HCT116 (cell line): ENCODE measurements around the gene DCAF11. TPM values are rescaled to one million over a fixed set of nuclear protein-coding genes. Genes with fewer than 3 reads are reported as not detected.

Source experiments
- ATAC-seq: fragments of 200-7000 bp; cut with Tn5 transposase; 2 replicates; pipeline ENCODE4 v1.9.1; 2020; ENCODE audit warnings: mild to moderate bottlenecking, moderate library complexity
- BruUV-seq: library from RNA; stranded (reverse); fragments of 400-500 nt; replicated peaks from 2 replicates; lab custom pipeline; 2021; lab: Mats Ljungman, UMichigan
- CTCF ChIA-PET: fragments of 300-600 bp; sonication (Branson Sonifier 250); formaldehyde crosslinking; loops from one replicate; lab custom pipeline; 2021; ENCODE audit warnings: antibody characterized with exemption; lab: Charles Lee
- POLR2A ChIA-PET: fragments of 300-600, 350-600 bp; sonication (Branson Sonifier 250); formaldehyde crosslinking; loops from one replicate; lab custom pipeline; 2021; ENCODE audit warnings: antibody characterized with exemption; lab: Charles Lee
- RAD21 ChIA-PET, 2 experiments: fragments of 300-600 bp; sonication (Branson Sonifier 250); formaldehyde crosslinking; loops; one replicate each; lab custom pipeline; 2023; ENCODE audit warnings: low total read pairs in 2 of 2; ENCODE audit not compliant: uncharacterized antibody in 2 of 2, unreplicated experiment in 2 of 2, low non-redundant PET in 1 of 2; lab: Charles Lee
- DNase-seq: peaks from one replicate; pipeline ENCODE4 v3.0.0-alpha.2; 2010; ENCODE audit warnings: low read depth, low spot score
- H2AFZ ChIP-seq: fragments of 200-600 bp; shearing (Covaris generic), sonication (generic); 2 replicates; pipeline ENCODE4 v1.6.1; 2017; ENCODE audit warnings: low read depth, mixed run types, mixed read lengths, antibody characterized with exemption, low read length; ENCODE audit not compliant: poor library complexity, severe bottlenecking
- H3K27ac ChIP-seq: 2 replicates; pipeline ENCODE4 v1.5.1; 2012; ENCODE audit warnings: low read depth, low read length
- H3K27me3 ChIP-seq: fragments of 200-600 bp; sonication (generic); 2 replicates; pipeline ENCODE4 v1.6.1; 2016; ENCODE audit warnings: mixed run types, low read length, mixed read lengths; ENCODE audit not compliant: insufficient read depth
- H3K36me3 ChIP-seq, 2 experiments: fragments of 200-500 bp in 1 of 2; fragments of 200-600 bp in 1 of 2; sonication (Bioruptor generic) in 1 of 2; sonication (generic) in 1 of 2; 2 replicates each; pipeline versions ENCODE4 v1.5.1 to v1.6.1; 2014 to 2016; ENCODE audit warnings: low read length in 2 of 2, inconsistent platforms in 1 of 2, mixed read lengths in 1 of 2, mixed run types in 1 of 2; ENCODE audit not compliant: insufficient read depth in 2 of 2, control insufficient read depth in 1 of 2
- H3K4me1 ChIP-seq, 2 experiments: fragments of 200-600 bp in 1 of 2; sonication (generic) in 1 of 2; 2 replicates each; pipeline versions ENCODE4 v1.5.1 to v1.6.1; 2012 to 2017; ENCODE audit warnings: low read length in 2 of 2, inconsistent platforms in 1 of 2, mild to moderate bottlenecking in 1 of 2, mixed read lengths in 1 of 2, mixed run types in 1 of 2, moderate library complexity in 1 of 2; ENCODE audit not compliant: insufficient read depth in 2 of 2, control insufficient read depth in 1 of 2
- H3K4me2 ChIP-seq: fragments of 200-600 bp; sonication (generic); 2 replicates; pipeline ENCODE4 v1.6.1; 2017; ENCODE audit warnings: mixed run types, low read length, mixed read lengths
- H3K4me3 ChIP-seq, 2 experiments: fragments of 200-600 bp in 1 of 2; sonication (generic) in 1 of 2; replicated peaks in 1 of 2; 2 replicates each; pipeline ENCODE4 v1.5.1; 2011 to 2016; ENCODE audit warnings: low read length in 2 of 2, control low read depth in 1 of 2, low read depth in 1 of 2, mild to moderate bottlenecking in 1 of 2, mixed read lengths in 1 of 2, mixed run types in 1 of 2
- H3K79me2 ChIP-seq: fragments of 200-600 bp; sonication (generic); 2 replicates; pipeline ENCODE4 v1.6.1; 2017; ENCODE audit warnings: mild to moderate bottlenecking, mixed run types, low read length, moderate library complexity, mixed read lengths; ENCODE audit not compliant: insufficient read depth
- H3K9ac ChIP-seq: fragments of 200-600 bp; sonication (generic); 2 replicates; pipeline ENCODE4 v1.6.1; 2016; ENCODE audit warnings: low read length, mixed read lengths
- H3K9me2 ChIP-seq: fragments of 200-600 bp; sonication (generic), shearing (Covaris generic); 2 replicates; pipeline ENCODE4 v1.6.1; 2017; ENCODE audit warnings: mixed run types, mild to moderate bottlenecking, moderate library complexity; ENCODE audit not compliant: insufficient read depth
- H3K9me3 ChIP-seq, 2 experiments: fragments of 200-500 bp in 1 of 2; fragments of 200-600 bp in 1 of 2; sonication (Bioruptor generic) in 1 of 2; sonication (generic) in 1 of 2; 2 replicates each; pipeline ENCODE4 v1.6.1; 2014 to 2017; ENCODE audit warnings: low read length in 2 of 2, mixed read lengths in 2 of 2, inconsistent platforms in 1 of 2, low read depth in 1 of 2, mild to moderate bottlenecking in 1 of 2, mixed run types in 1 of 2, moderate library complexity in 1 of 2; ENCODE audit not compliant: control insufficient read depth in 1 of 2, insufficient read depth in 1 of 2
- H4K20me1 ChIP-seq: fragments of 200-600 bp; sonication (generic), shearing (Covaris generic); 2 replicates; pipeline ENCODE4 v1.6.1; 2017; ENCODE audit warnings: mixed run types, mild to moderate bottlenecking, moderate library complexity; ENCODE audit not compliant: insufficient read depth
- CEBPB ChIP-seq: IDR thresholded peaks from 2 replicates; pipeline ENCODE4 v1.6.1; 2012; ENCODE audit warnings: low read depth
- EGR1 ChIP-seq: IDR thresholded peaks from 2 replicates; pipeline ENCODE4 v1.6.1; 2012; ENCODE audit warnings: low read depth
- ELF1 ChIP-seq: IDR thresholded peaks from 2 replicates; pipeline ENCODE4 v1.6.1; 2012; ENCODE audit warnings: low read depth, borderline replicate concordance
- EZH2 ChIP-seq: fragments of 200-600 bp; sonication (generic); IDR thresholded peaks from 2 replicates; pipeline ENCODE4 v1.6.1; 2017; ENCODE audit warnings: antibody characterized with exemption, mixed run types
- POLR2AphosphoS5 ChIP-seq: IDR thresholded peaks from 2 replicates; pipeline ENCODE4 v1.6.1; 2011; ENCODE audit warnings: mild to moderate bottlenecking, low read depth, low read length, moderate library complexity
- TCF7L2 ChIP-seq: IDR thresholded peaks from 2 replicates; pipeline ENCODE4 v1.7.0; 2011; ENCODE audit warnings: borderline replicate concordance, inconsistent platforms; ENCODE audit not compliant: insufficient read depth, insufficient read length; ENCODE audit errors: extremely low read depth
- YY1 ChIP-seq: IDR thresholded peaks from 2 replicates; pipeline ENCODE4 v1.6.1; 2011; ENCODE audit warnings: low read length, low read depth, moderate library complexity, mild to moderate bottlenecking; ENCODE audit not compliant: insufficient replicate concordance; ENCODE audit errors: extremely low read depth
- intact Hi-C: fragments of 100-400 bp; cut with micrococcal nuclease; formaldehyde crosslinking; loops from 2 replicates; pipeline ENCODE4 v1.10.0; 2022
- total RNA-seq: library from RNA; stranded (reverse); gene quantifications from one replicate; pipeline ENCODE4 v1.2.1, GENCODE V29; 2021; ENCODE audit not compliant: unreplicated experiment
- TF ChIP-seq, protein P1 (sequence below), 3 experiments: fragments of 200-600 bp in 1 of 3; sonication (generic) in 1 of 3; IDR thresholded peaks in 2 of 3; conservative IDR thresholded peaks in 1 of 3; 2 replicates each; pipeline ENCODE4 v1.5.1; 2012 to 2017; ENCODE audit warnings: low read depth in 2 of 3, low read length in 2 of 3, antibody characterized with exemption in 1 of 3, borderline replicate concordance in 1 of 3, control low read depth in 1 of 3, mild to moderate bottlenecking in 1 of 3, mixed read lengths in 1 of 3, mixed run types in 1 of 3, moderate library complexity in 1 of 3; ENCODE audit not compliant: insufficient read depth in 1 of 3
- TF ChIP-seq, protein P2 (sequence below): IDR thresholded peaks from 2 replicates; pipeline ENCODE4 v1.6.1; 2012

The DCAF11 gene
- total RNA-seq, 1 experiment from 2014 or later: 47.5 TPM

DNA sequence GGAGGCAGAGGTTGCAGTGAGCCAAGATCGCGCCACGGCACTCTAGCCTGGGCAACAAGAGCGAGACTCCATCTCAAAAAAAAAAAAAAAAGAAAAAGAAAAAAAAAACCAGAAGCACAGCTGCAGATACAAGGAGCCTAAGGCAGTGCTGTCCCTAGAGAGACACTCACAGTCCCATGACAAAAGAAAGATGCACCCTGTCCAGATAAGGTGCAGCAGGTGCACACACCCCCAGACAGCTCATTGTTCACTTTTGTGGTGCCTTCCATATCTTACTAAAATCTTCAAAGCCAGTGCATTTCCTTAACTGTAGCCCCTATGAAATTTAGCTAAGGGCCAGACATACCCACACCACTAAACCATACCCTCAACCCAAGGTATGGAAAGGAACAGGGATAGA is 7.8 kb downstream of the DCAF11 start:
- H4K20me1 ChIP-seq: no peaks in the 10 kb centered on the region
- no peak overlapping the region for H3K9ac ChIP-seq
- no peaks in the 10 kb centered on the region for H3K9me3 ChIP-seq
- no peak overlapping the region for H3K4me2 ChIP-seq
- ChIA-PET RAD21 (no interaction called here), POLR2A (no interaction called here), CTCF (interaction anchor here (1.0 kb wide), 1 partner anchor 9 kb away, joined by 3 read pairs; no protein-coding TSS in a partner anchor)
- no peak overlapping the region for H2AFZ ChIP-seq
- TF ChIP-seq POLR2AphosphoS5 (no peak), CEBPB (no peak), EGR1 (no peak), TCF7L2 (no peak), YY1 (no peak), EZH2 (no peak), ELF1 (no peak)
- TF ChIP-seq, protein P1, sequence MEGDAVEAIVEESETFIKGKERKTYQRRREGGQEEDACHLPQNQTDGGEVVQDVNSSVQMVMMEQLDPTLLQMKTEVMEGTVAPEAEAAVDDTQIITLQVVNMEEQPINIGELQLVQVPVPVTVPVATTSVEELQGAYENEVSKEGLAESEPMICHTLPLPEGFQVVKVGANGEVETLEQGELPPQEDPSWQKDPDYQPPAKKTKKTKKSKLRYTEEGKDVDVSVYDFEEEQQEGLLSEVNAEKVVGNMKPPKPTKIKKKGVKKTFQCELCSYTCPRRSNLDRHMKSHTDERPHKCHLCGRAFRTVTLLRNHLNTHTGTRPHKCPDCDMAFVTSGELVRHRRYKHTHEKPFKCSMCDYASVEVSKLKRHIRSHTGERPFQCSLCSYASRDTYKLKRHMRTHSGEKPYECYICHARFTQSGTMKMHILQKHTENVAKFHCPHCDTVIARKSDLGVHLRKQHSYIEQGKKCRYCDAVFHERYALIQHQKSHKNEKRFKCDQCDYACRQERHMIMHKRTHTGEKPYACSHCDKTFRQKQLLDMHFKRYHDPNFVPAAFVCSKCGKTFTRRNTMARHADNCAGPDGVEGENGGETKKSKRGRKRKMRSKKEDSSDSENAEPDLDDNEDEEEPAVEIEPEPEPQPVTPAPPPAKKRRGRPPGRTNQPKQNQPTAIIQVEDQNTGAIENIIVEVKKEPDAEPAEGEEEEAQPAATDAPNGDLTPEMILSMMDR (IDR thresholded peaks at IDR 0.05 in 2 of 3, conservative IDR thresholded peaks at IDR 0.05 in 1 of 3; ENCODE audit: borderline replicate concordance in 1 of 3, insufficient read depth in 1 of 3, low read depth in 2 of 3, low read length in 2 of 3): no peak
- TF ChIP-seq, protein P2, sequence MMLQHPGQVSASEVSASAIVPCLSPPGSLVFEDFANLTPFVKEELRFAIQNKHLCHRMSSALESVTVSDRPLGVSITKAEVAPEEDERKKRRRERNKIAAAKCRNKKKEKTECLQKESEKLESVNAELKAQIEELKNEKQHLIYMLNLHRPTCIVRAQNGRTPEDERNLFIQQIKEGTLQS: no peak
- no peaks in the 10 kb centered on the region for H3K79me2 ChIP-seq
- no peak overlapping the region for H3K4me3 ChIP-seq
- no peaks in the 10 kb centered on the region for H3K4me1 ChIP-seq
- peaks cover 18 to 28% of the 10 kb centered on the region in 2 experiments for H3K36me3 ChIP-seq
- no peaks in the 10 kb centered on the region for H3K9me2 ChIP-seq
- ATAC-seq: no peak
- BruUV-seq: no TSS peak
- DNase-seq: no peak
- H3K27ac ChIP-seq: no peak overlapping the region
- H3K27me3 ChIP-seq: no peaks in the 10 kb centered on the region
- intact Hi-C loops: no loop called here
